ENCODE data around the gene MTA1. TPM values are rescaled to one million over a fixed set of nuclear protein-coding genes. Genes with fewer than 3 reads are reported as not detected.

MTA1 gene
- total and polyA plus RNA-seq, 2 of the 8 experiments (the other 6 are each of a cell fraction or from before 2014, with no cell fraction given) = 73.9 to 221 TPM

DNA sequence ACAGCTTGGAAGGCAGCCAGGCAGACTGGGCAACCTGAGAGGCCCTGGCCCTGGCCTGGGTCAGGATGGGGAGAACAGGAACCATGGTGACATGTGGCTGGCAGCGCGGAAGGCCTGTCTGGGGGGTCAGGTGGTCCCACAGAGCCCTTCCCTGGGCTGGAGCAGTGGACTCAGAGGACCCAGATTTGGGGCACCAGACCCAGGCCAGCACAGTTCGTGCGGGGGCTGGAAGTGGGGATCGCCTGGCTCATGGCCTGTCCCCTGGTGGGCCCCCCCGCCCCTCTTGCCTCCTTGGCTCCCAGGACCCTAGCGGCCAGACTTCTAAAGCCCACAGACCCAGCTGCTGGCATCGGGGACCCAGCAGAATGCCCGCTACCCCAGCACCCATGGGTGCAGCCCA lies 21.4 kb downstream of the MTA1 start (continued):
- TF ChIP-seq CHD7 (IDR thresholded peaks at IDR 0.05; ENCODE audit: insufficient replicate concordance, low read length) (no peak), SUZ12 (IDR thresholded peaks at IDR 0.05; ENCODE audit: low read length) (no peak), HDAC6 (IDR thresholded peaks at IDR 0.05; ENCODE audit: low read depth, low read length) (no peak), ASH2L (IDR thresholded peaks at IDR 0.05; ENCODE audit: low read length) (no peak), BRCA1 (IDR thresholded peaks at IDR 0.05; ENCODE audit: low read depth, low read length) (no peak), MAX (IDR thresholded peaks at IDR 0.05) (no peak), GTF2F1 (IDR thresholded peaks at IDR 0.05; ENCODE audit: borderline replicate concordance, low read depth, low read length) (no peak)

Measured in H1 (cell line).